Measurements from ENCODE around the gene SRRM4.

SRRM4 gene

DNA sequence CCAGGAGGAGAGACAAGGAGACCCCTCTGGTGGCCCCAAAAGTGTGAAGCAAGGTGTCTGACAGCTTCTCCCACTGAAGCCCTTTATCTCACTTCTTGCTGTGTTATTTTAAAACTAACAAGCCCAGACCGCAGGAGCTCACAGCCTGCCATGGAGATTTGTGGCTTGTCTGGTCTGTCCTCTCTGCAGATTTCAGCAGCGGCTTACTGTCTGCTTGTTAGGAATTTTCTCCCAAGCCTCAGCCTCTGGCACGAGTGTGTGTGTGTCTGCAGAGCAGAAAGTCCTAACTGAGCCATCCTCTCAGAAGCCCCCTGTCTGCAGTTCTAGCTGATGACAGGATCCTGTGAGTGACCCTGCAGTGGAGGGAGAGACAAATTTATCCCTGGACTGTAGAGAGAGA lies 109.5 kb downstream of the SRRM4 start:
- Histone ChIP-seq H3K27me3 (ENCODE audit: insufficient read depth, low read length) (no peaks in the 10 kb centered on the region), H3K9ac (ENCODE audit: low read length) (no peak overlapping the region), H4K91ac (ENCODE audit: low read depth, low read length) (no peak overlapping the region), H3K18ac (ENCODE audit: low read length) (no peak overlapping the region), H2BK5ac (ENCODE audit: low read depth, low read length, poor library complexity) (no peak overlapping the region), H3K4me3 (ENCODE audit: low read depth, low read length) (no peak overlapping the region), H3K4me1 (ENCODE audit: control insufficient read depth in 1 of 2, insufficient read depth in 2 of 2, low read length in 2 of 2) (no peaks in the 10 kb centered on the region), H3K79me2 (ENCODE audit: control insufficient read depth, insufficient read depth, low read length, poor library complexity) (no peaks in the 10 kb centered on the region), H4K8ac (ENCODE audit: low read depth, low read length) (no peak overlapping the region), H3K4ac (ENCODE audit: low read depth, low read length) (no peak overlapping the region), H3K27ac (ENCODE audit: low read depth, low read length) (no peak overlapping the region), H2AK5ac (ENCODE audit: low read length) (no peak overlapping the region), H3K14ac (ENCODE audit: low read length) (no peak overlapping the region), H3K9me3 (ENCODE audit: insufficient read depth, low read depth, low read length) (no peaks in the 10 kb centered on the region), H2AFZ (ENCODE audit: insufficient read depth, low read length, poor library complexity) (no peak overlapping the region), H3K23ac (ENCODE audit: low read length) (no peak overlapping the region), H4K12ac (ENCODE audit: low read depth, low read length) (no peak overlapping the region), H3K4me2 (ENCODE audit: low read length) (no peak overlapping the region), H3K36me3 (ENCODE audit: control insufficient read depth in 1 of 2, insufficient read depth in 2 of 2, low read length in 2 of 2) (no peaks in the 10 kb centered on the region), H2BK120ac (ENCODE audit: insufficient read depth, low read length, poor library complexity) (no peak overlapping the region), H2BK12ac (ENCODE audit: low read length) (no peak overlapping the region), H3K79me1 (ENCODE audit: low read length) (no peaks in the 10 kb centered on the region)
- no CpG with 5 or more reads among the region's 3 CpGs for WGBS (ENCODE audit: extremely low coverage, insufficient coverage, insufficient read length)
- no peak for DNase-seq

DNA sequence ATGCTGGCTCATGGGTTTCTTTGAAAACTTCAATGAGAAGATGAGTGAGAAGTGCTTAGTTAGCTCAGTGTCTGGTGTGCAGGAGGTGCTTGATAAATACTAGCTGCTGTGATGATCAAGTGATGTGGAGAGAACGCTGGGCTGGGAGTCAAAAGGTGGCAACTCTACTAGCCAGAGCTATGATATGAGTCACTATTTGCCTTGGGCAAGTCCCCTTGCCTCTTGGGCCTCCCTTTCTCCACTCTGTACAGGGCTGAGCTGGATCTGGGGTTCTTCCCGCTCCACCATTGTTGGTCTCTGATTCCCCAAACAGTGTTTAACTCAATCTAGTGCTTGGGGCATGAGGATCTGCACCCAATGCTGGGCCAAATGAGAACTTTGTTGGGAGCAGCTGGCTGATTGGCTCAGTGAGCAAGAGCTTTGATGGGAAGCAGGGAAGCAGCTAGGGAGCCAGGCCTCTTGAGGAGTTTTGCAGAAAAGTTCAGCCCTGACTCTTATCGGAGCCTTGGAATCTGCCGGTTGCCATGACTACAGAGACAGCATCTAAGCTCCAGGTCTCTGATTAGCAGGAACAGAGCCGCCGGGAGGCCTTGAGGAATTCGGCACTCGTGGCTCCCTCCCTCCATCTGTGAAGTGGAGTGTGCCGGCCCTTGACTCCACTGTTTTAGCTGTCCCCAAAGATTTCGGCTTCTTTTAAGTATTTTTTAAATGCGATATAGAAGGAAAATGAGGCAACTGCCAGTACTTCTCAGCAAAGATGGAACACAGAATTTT lies 115.3 kb downstream of the SRRM4 start:
- no peak overlapping the region for H4K8ac ChIP-seq (ENCODE audit: low read depth, low read length)

DNA sequence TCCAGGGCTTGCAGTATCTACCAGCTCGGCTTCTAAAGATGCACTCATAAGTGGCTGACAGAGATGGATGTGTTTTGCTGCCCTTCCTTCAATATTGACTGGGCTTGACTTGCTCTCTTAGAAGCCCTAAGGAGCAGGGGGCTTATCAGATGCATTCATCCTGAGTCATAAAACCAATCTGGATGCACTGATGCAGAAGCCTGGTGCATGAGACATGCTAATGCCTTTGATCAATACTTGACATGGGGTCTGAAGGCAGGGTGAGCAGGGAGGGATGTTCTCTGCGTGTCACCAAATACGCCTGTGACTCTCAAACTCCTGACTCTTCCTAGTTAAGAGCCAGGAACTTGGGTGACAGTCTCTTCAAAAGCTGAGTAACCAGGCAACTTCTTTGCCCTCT lies 119.6 kb downstream of the SRRM4 start:
- H3K27me3 ChIP-seq (ENCODE audit: insufficient read depth, low read length) = no peaks in the 10 kb centered on the region
- H3K18ac ChIP-seq (ENCODE audit: low read length) = no peak overlapping the region
- H3K27ac ChIP-seq (ENCODE audit: low read depth, low read length) = no peak overlapping the region
- H3K9ac ChIP-seq (ENCODE audit: low read length) = no peak overlapping the region
- no peaks in the 10 kb centered on the region for H3K9me3 ChIP-seq (ENCODE audit: insufficient read depth, low read depth, low read length)
- H3K4me2 ChIP-seq (ENCODE audit: low read length) = no peak overlapping the region
- H3K4me3 ChIP-seq (ENCODE audit: low read depth, low read length) = no peak overlapping the region
- no CpG with 5 or more reads among the region's 3 CpGs for WGBS (ENCODE audit: extremely low coverage, insufficient coverage, insufficient read length)
- no peak overlapping the region for H4K8ac ChIP-seq (ENCODE audit: low read depth, low read length)
- H3K23ac ChIP-seq (ENCODE audit: low read length) = no peak overlapping the region
- H3K79me2 ChIP-seq (ENCODE audit: control insufficient read depth, insufficient read depth, low read length, poor library complexity) = no peaks in the 10 kb centered on the region
- no peak overlapping the region for H2BK12ac ChIP-seq (ENCODE audit: low read length)
- no peak overlapping the region for H3K14ac ChIP-seq (ENCODE audit: low read length)
- no peak overlapping the region for H2BK120ac ChIP-seq (ENCODE audit: insufficient read depth, low read length, poor library complexity)
- H3K36me3 ChIP-seq (ENCODE audit: control insufficient read depth in 1 of 2, insufficient read depth in 2 of 2, low read length in 2 of 2) = no peaks in the 10 kb centered on the region
- H3K4me1 ChIP-seq (ENCODE audit: control insufficient read depth in 1 of 2, insufficient read depth in 2 of 2, low read length in 2 of 2) = peaks cover 0 to 4% of the 10 kb centered on the region in 2 experiments
- no peak overlapping the region for H3K4ac ChIP-seq (ENCODE audit: low read depth, low read length)
- no peak overlapping the region for H4K12ac ChIP-seq (ENCODE audit: low read depth, low read length)
- DNase-seq = no peak
- no peak overlapping the region for H2AFZ ChIP-seq (ENCODE audit: insufficient read depth, low read length, poor library complexity)
- no peak overlapping the region for H2BK5ac ChIP-seq (ENCODE audit: low read depth, low read length, poor library complexity)
- H4K91ac ChIP-seq (ENCODE audit: low read depth, low read length) = no peak overlapping the region
- no peaks in the 10 kb centered on the region for H3K79me1 ChIP-seq (ENCODE audit: low read length)
- no peak overlapping the region for H2AK5ac ChIP-seq (ENCODE audit: low read length)

More for the DNA sequence above, 115.3 kb downstream of the SRRM4 start:
- Histone ChIP-seq H3K79me2 (ENCODE audit: control insufficient read depth, insufficient read depth, low read length, poor library complexity) (no peaks in the 10 kb centered on the region), H2BK120ac (ENCODE audit: insufficient read depth, low read length, poor library complexity) (no peak overlapping the region), H3K27me3 (ENCODE audit: insufficient read depth, low read length) (no peaks in the 10 kb centered on the region), H3K4me1 (ENCODE audit: control insufficient read depth in 1 of 2, insufficient read depth in 2 of 2, low read length in 2 of 2) (peaks cover 0 to 4% of the 10 kb centered on the region in 2 experiments), H3K4me3 (ENCODE audit: low read depth, low read length) (no peak overlapping the region), H3K27ac (ENCODE audit: low read depth, low read length) (no peak overlapping the region), H3K18ac (ENCODE audit: low read length) (no peak overlapping the region), H4K12ac (ENCODE audit: low read depth, low read length) (no peak overlapping the region), H3K4me2 (ENCODE audit: low read length) (no peak overlapping the region), H3K79me1 (ENCODE audit: low read length) (no peaks in the 10 kb centered on the region), H2BK5ac (ENCODE audit: low read depth, low read length, poor library complexity) (no peak overlapping the region), H3K4ac (ENCODE audit: low read depth, low read length) (no peak overlapping the region), H3K9me3 (ENCODE audit: insufficient read depth, low read depth, low read length) (no peaks in the 10 kb centered on the region), H2AK5ac (ENCODE audit: low read length) (no peak overlapping the region), H4K91ac (ENCODE audit: low read depth, low read length) (no peak overlapping the region), H3K9ac (ENCODE audit: low read length) (no peak overlapping the region), H2BK12ac (ENCODE audit: low read length) (no peak overlapping the region), H3K14ac (ENCODE audit: low read length) (no peak overlapping the region), H2AFZ (ENCODE audit: insufficient read depth, low read length, poor library complexity) (no peak overlapping the region), H3K36me3 (ENCODE audit: control insufficient read depth in 1 of 2, insufficient read depth in 2 of 2, low read length in 2 of 2) (no peaks in the 10 kb centered on the region), H3K23ac (ENCODE audit: low read length) (no peak overlapping the region)
- DNase-seq = peak in 1 of 2 donors; percentile 35
- WGBS (ENCODE audit: extremely low coverage, insufficient coverage, insufficient read length) = no CpG with 5 or more reads among the region's 11 CpGs

DNA sequence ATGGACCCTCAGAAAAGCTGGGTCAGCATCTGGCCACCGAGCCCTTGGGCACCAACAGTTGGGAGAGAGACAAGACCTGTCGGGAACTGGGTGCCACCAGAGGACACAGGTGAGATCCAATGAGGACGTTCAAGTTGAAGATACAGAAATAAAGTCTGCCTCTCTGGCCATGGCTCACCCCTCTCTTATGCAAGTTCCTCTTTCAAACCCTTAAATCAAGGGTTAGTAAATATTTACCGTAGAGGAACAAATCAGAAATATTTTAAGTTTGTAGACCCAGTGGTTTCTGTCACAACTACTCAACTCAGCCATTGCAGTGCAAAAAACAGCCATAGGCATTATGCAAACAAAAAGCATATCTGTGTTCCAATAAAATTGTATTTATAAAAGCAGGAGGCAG lies 120.9 kb downstream of the SRRM4 start:
- H2BK12ac ChIP-seq (ENCODE audit: low read length) = no peak overlapping the region
- no peaks in the 10 kb centered on the region for H3K36me3 ChIP-seq (ENCODE audit: control insufficient read depth in 1 of 2, insufficient read depth in 2 of 2, low read length in 2 of 2)
- no peaks in the 10 kb centered on the region for H3K4me1 ChIP-seq (ENCODE audit: control insufficient read depth in 1 of 2, insufficient read depth in 2 of 2, low read length in 2 of 2)
- no peak overlapping the region for H3K4me3 ChIP-seq (ENCODE audit: low read depth, low read length)
- no peak overlapping the region for H4K8ac ChIP-seq (ENCODE audit: low read depth, low read length)
- H4K91ac ChIP-seq (ENCODE audit: low read depth, low read length) = no peak overlapping the region
- H3K79me1 ChIP-seq (ENCODE audit: low read length) = no peaks in the 10 kb centered on the region
- no peaks in the 10 kb centered on the region for H3K79me2 ChIP-seq (ENCODE audit: control insufficient read depth, insufficient read depth, low read length, poor library complexity)
- no peak overlapping the region for H3K4me2 ChIP-seq (ENCODE audit: low read length)
- no CpG with 5 or more reads among the region's 4 CpGs for WGBS (ENCODE audit: extremely low coverage, insufficient coverage, insufficient read length)
- DNase-seq = no peak
- no peak overlapping the region for H2AK5ac ChIP-seq (ENCODE audit: low read length)
- H3K9me3 ChIP-seq (ENCODE audit: insufficient read depth, low read depth, low read length) = no peaks in the 10 kb centered on the region
- no peak overlapping the region for H3K18ac ChIP-seq (ENCODE audit: low read length)
- H3K4ac ChIP-seq (ENCODE audit: low read depth, low read length) = no peak overlapping the region
- no peak overlapping the region for H3K27ac ChIP-seq (ENCODE audit: low read depth, low read length)
- no peak overlapping the region for H2BK5ac ChIP-seq (ENCODE audit: low read depth, low read length, poor library complexity)
- no peak overlapping the region for H3K14ac ChIP-seq (ENCODE audit: low read length)
- no peak overlapping the region for H2BK120ac ChIP-seq (ENCODE audit: insufficient read depth, low read length, poor library complexity)
- H2AFZ ChIP-seq (ENCODE audit: insufficient read depth, low read length, poor library complexity) = no peak overlapping the region
- no peak overlapping the region for H3K23ac ChIP-seq (ENCODE audit: low read length)
- H3K27me3 ChIP-seq (ENCODE audit: insufficient read depth, low read length) = no peaks in the 10 kb centered on the region
- peak overlapping the region; percentile 30 for H4K12ac ChIP-seq (ENCODE audit: low read depth, low read length)
- no peak overlapping the region for H3K9ac ChIP-seq (ENCODE audit: low read length)

Measured in trophoblast cell (in vitro differentiated cells and primary cell).